ENCODE data around the gene GP5. TPM values are rescaled to one million over a fixed set of nuclear protein-coding genes. Genes with fewer than 3 reads are reported as not detected.

GP5 gene
- total RNA-seq, 3 donors from 2014 or later (not counting 1 experiment from before 2014, with no cell fraction given), result 0.63 to 0.88 (median 0.80) TPM

DNA sequence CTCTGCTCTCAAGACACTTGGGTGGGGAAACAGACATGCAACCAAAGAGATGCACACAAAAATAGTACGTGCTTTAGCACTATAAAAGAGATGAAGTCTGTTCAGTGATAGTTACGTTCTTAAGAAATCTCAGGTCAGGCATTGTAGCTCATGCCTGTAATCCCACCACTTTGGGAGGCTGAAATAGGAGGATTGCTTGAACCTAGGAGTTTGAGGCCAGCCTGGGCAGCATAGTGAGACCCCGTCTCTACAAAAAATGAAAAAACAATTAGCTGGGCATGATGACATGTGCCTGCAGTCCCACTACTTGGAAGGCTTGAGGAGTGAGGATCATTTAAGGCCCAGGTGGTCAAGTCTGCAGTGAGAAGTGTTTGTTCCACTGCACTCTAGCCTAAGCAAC, 35.4 kb upstream of the GP5 start:
- WGBS (ENCODE audit: insufficient coverage), result 97% methylated on average over 3 of the region's 3 CpGs
- Histone ChIP-seq H3K36me3 (ENCODE audit: control insufficient read depth, insufficient read depth, low read length) (peaks cover 72% of the 10 kb centered on the region), H3K9me3 (ENCODE audit: control insufficient read depth, insufficient read depth, low read length) (no peaks in the 10 kb centered on the region), H3K27me3 (ENCODE audit: control insufficient read depth, insufficient read depth, low read length) (no peaks in the 10 kb centered on the region), H3K4me1 (ENCODE audit: control insufficient read depth, insufficient read depth, low read length) (peaks cover 7% of the 10 kb centered on the region), H3K27ac (ENCODE audit: low read length) (no peak overlapping the region), H3K4me3 (ENCODE audit: low read length) (no peak overlapping the region)
- Mint-ChIP-seq H3K4me3 (no peak overlapping the region), H3K27me3 (ENCODE audit: low read depth in 2 of 2) (no peaks in the 10 kb centered on the region), H3K4me1 (peaks cover 16 to 17% of the 10 kb centered on the region in 2 donors), H3K36me3 (peaks cover 14% of the 10 kb centered on the region), H3K9me3 (no peaks in the 10 kb centered on the region), H3K27ac (no peak overlapping the region)
- TF ChIP-seq, protein P1, sequence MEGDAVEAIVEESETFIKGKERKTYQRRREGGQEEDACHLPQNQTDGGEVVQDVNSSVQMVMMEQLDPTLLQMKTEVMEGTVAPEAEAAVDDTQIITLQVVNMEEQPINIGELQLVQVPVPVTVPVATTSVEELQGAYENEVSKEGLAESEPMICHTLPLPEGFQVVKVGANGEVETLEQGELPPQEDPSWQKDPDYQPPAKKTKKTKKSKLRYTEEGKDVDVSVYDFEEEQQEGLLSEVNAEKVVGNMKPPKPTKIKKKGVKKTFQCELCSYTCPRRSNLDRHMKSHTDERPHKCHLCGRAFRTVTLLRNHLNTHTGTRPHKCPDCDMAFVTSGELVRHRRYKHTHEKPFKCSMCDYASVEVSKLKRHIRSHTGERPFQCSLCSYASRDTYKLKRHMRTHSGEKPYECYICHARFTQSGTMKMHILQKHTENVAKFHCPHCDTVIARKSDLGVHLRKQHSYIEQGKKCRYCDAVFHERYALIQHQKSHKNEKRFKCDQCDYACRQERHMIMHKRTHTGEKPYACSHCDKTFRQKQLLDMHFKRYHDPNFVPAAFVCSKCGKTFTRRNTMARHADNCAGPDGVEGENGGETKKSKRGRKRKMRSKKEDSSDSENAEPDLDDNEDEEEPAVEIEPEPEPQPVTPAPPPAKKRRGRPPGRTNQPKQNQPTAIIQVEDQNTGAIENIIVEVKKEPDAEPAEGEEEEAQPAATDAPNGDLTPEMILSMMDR (IDR thresholded peaks at IDR 0.05), result no peak
- intact Hi-C loops (cut with micrococcal nuclease), result no loop called here
- no peak for DNase-seq
- ATAC-seq, result no peak

DNA sequence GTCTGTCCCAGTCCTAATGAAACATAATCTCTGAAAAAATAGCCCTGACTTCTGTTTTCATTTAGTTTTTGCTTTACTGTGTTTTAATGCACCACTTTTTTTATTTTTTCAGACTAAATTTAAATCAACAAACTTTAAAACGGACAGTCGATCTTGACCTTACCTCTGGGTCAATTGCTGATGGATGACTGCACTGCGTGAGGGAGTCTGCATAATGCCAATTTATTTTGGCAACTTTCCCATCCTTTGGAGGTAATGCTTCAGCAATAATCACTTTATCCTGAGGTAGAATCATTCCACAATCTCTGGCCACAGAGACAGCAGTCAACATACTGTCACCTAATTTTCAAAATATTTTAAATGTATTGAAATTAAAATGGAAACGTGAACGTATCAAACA, 32.5 kb upstream of the GP5 start:
- Histone ChIP-seq H3K27me3 (ENCODE audit: control insufficient read depth, insufficient read depth, low read length) (no peaks in the 10 kb centered on the region), H3K36me3 (ENCODE audit: control insufficient read depth, insufficient read depth, low read length) (peaks cover 80% of the 10 kb centered on the region), H3K9me3 (ENCODE audit: control insufficient read depth, insufficient read depth, low read length) (no peaks in the 10 kb centered on the region), H3K4me1 (ENCODE audit: control insufficient read depth, insufficient read depth, low read length) (no peaks in the 10 kb centered on the region), H3K27ac (ENCODE audit: low read length) (no peak overlapping the region), H3K4me3 (ENCODE audit: low read length) (no peak overlapping the region)
- 97% methylated on average over 5 of the region's 5 CpGs for WGBS (ENCODE audit: insufficient coverage)
- intact Hi-C loops (cut with micrococcal nuclease), result no loop called here
- Mint-ChIP-seq H3K4me1 (no peaks in the 10 kb centered on the region), H3K27me3 (ENCODE audit: low read depth in 2 of 2) (no peaks in the 10 kb centered on the region), H3K9me3 (no peaks in the 10 kb centered on the region), H3K36me3 (peaks cover 7% of the 10 kb centered on the region), H3K27ac (no peak overlapping the region), H3K4me3 (no peak overlapping the region)
- TF ChIP-seq, protein P1 (IDR thresholded peaks at IDR 0.05), result no peak
- DNase-seq, result no peak
- ATAC-seq, result no peak

DNA sequence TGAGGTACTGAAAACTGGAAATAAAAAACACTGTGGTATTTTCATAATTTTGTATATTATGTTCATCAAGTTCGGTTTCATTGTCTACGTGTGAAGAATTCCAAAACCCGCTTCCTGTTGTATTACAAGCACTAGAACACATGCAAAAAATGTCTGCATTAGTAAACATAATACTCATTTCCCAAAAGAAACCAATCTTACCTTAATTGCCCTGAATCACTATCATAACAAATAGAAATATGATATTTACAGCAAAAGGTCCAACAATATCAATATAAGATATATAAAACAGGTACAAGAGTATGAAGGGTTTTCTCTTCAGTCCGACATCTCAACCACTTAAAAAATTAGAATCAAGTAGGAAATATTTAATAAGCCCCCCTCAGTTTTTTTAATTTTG, 26.3 kb upstream of the GP5 start:
- Mint-ChIP-seq H3K27ac (no peak overlapping the region), H3K4me1 (no peaks in the 10 kb centered on the region), H3K27me3 (ENCODE audit: low read depth in 2 of 2) (no peaks in the 10 kb centered on the region), H3K4me3 (no peak overlapping the region), H3K36me3 (no peaks in the 10 kb centered on the region), H3K9me3 (no peaks in the 10 kb centered on the region)
- no peak for ATAC-seq
- H3K4me1 ChIP-seq (ENCODE audit: control insufficient read depth, insufficient read depth, low read length), result no peaks in the 10 kb centered on the region
- H3K36me3 ChIP-seq (ENCODE audit: control insufficient read depth, insufficient read depth, low read length), result peaks cover 54% of the 10 kb centered on the region
- no peak overlapping the region for H3K27ac ChIP-seq (ENCODE audit: low read length)
- 82% methylated on average over 3 of the region's 4 CpGs for WGBS (ENCODE audit: insufficient coverage)
- DNase-seq, result no peak
- no peaks in the 10 kb centered on the region for H3K9me3 ChIP-seq (ENCODE audit: control insufficient read depth, insufficient read depth, low read length)
- H3K27me3 ChIP-seq (ENCODE audit: control insufficient read depth, insufficient read depth, low read length), result no peaks in the 10 kb centered on the region
- H3K4me3 ChIP-seq (ENCODE audit: low read length), result no peak overlapping the region
- TF ChIP-seq, protein P1 (IDR thresholded peaks at IDR 0.05), result no peak
- intact Hi-C loops (cut with micrococcal nuclease), result no loop called here

DNA sequence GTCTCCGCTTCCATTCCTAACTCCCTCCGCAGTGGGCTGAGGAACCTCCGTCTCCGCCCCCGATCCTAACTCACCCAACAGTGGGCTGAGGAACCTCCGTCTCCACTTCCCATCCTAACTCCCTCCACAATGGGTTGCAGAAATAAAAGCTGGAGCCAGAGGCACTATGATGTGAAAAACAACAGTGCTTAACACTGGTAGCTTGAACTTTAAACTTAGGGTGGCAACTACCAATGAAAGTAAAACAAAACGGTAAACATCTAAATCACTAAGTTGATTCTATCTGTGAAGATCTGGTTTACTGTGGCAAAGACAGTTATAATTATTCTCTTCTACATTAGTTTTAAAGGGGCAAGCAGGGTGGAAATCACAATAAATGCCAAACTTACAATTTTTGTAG, 25.9 kb upstream of the GP5 start:
- WGBS (ENCODE audit: insufficient coverage), result 96% methylated on average over 6 of the region's 7 CpGs
- TF ChIP-seq, protein P1 (IDR thresholded peaks at IDR 0.05), result no peak
- peaks cover 49% of the 10 kb centered on the region for H3K36me3 ChIP-seq (ENCODE audit: control insufficient read depth, insufficient read depth, low read length)
- no peaks in the 10 kb centered on the region for H3K27me3 Mint-ChIP-seq (ENCODE audit: low read depth in 2 of 2)
- no peaks in the 10 kb centered on the region for H3K36me3 Mint-ChIP-seq
- DNase-seq, result no peak
- H3K4me1 Mint-ChIP-seq, result no peaks in the 10 kb centered on the region
- no peak overlapping the region for H3K4me3 ChIP-seq (ENCODE audit: low read length)
- no peak overlapping the region for H3K27ac ChIP-seq (ENCODE audit: low read length)
- H3K27ac Mint-ChIP-seq, result no peak overlapping the region
- no peak overlapping the region for H3K4me3 Mint-ChIP-seq
- no peaks in the 10 kb centered on the region for H3K27me3 ChIP-seq (ENCODE audit: control insufficient read depth, insufficient read depth, low read length)
- no peak for ATAC-seq
- intact Hi-C loops (cut with micrococcal nuclease), result no loop called here
- no peaks in the 10 kb centered on the region for H3K4me1 ChIP-seq (ENCODE audit: control insufficient read depth, insufficient read depth, low read length)
- no peaks in the 10 kb centered on the region for H3K9me3 ChIP-seq (ENCODE audit: control insufficient read depth, insufficient read depth, low read length)
- no peaks in the 10 kb centered on the region for H3K9me3 Mint-ChIP-seq

Data from natural killer cell (primary cell).